ENCODE data around the gene KCNG2.

KCNG2 gene

DNA sequence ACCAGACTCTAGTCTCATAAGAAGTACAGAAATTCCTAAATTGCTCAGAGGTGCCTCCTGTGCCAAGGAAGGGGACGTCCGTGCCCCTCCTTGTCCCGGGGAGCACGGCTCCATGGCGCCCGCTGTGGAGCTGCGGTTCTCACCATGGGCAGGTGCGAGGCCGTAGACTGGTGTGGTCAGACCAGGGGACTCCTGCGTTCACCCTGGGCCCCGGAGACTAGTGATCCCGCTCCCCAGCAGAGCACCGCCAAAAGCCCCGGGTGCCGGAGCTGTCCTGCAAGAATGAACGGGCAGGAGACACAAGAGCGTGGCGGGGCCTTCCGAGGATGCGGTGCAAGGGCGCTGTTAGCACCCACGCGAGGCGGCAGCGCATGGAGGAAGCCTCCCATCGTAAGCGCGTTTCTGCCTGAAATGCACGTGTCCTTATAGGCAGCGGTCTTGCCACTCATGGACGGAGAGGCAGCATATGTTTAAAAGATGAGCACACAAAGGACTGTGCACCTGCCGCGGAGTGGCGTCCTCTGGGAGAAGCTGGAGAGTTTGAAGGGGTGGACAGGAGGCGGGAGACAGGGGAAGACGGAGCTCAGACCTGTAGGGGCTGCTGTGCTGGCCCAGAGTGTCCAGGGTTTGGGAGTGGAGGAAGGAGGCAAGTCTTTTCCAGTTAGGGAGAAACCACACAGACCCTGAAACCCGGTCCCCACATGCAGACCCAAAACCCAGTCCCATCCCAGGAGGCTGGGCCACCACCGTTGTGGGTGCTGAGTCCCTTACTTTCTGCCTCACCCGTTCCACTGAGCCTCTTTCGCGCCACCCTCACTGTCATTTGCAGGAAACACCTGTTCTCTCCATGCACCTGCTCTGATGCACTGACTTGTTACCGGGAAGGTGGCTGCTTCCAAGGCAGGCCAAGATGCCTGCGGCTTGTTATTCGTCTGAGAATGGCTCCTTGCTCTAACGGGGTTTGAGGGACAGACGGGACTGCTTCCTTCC, 7.5 kb upstream of the KCNG2 start:
- no peak for DNase-seq (ENCODE audit: low read depth)
- TF ChIP-seq, protein P1, sequence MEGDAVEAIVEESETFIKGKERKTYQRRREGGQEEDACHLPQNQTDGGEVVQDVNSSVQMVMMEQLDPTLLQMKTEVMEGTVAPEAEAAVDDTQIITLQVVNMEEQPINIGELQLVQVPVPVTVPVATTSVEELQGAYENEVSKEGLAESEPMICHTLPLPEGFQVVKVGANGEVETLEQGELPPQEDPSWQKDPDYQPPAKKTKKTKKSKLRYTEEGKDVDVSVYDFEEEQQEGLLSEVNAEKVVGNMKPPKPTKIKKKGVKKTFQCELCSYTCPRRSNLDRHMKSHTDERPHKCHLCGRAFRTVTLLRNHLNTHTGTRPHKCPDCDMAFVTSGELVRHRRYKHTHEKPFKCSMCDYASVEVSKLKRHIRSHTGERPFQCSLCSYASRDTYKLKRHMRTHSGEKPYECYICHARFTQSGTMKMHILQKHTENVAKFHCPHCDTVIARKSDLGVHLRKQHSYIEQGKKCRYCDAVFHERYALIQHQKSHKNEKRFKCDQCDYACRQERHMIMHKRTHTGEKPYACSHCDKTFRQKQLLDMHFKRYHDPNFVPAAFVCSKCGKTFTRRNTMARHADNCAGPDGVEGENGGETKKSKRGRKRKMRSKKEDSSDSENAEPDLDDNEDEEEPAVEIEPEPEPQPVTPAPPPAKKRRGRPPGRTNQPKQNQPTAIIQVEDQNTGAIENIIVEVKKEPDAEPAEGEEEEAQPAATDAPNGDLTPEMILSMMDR (IDR thresholded peaks at IDR 0.05; ENCODE audit: low read length, missing control alignments) = no peak
- H3K4me3 ChIP-seq (replicated peaks; ENCODE audit: low read depth, low read length) = no peak overlapping the region

GRCh38 chr18:79790996-79791972, 6.5 kb upstream of the KCNG2 start:
- TF ChIP-seq, protein P1 (IDR thresholded peaks at IDR 0.05; ENCODE audit: low read length, missing control alignments) = no peak
- H3K4me3 ChIP-seq (replicated peaks; ENCODE audit: low read depth, low read length) = peak overlapping the region; percentile 31
- peak; percentile 100 for DNase-seq (ENCODE audit: low read depth)

GRCh38 chr18:79792096-79792987, 5.4 kb upstream of the KCNG2 start:
- H3K4me3 ChIP-seq (replicated peaks; ENCODE audit: low read depth, low read length) = peak overlapping the region; percentile 31
- TF ChIP-seq, protein P1 (IDR thresholded peaks at IDR 0.05; ENCODE audit: low read length, missing control alignments) = no peak
- DNase-seq (ENCODE audit: low read depth) = no peak

GRCh38 chr18:79792988-79793355, 4.8 kb upstream of the KCNG2 start:
- no peak overlapping the region for H3K4me3 ChIP-seq (replicated peaks; ENCODE audit: low read depth, low read length)
- TF ChIP-seq, protein P1 (IDR thresholded peaks at IDR 0.05; ENCODE audit: low read length, missing control alignments) = no peak
- DNase-seq (ENCODE audit: low read depth) = no peak

GRCh38 chr18:79794846-79795245, 2.9 kb upstream of the KCNG2 start:
- H3K4me3 ChIP-seq (replicated peaks; ENCODE audit: low read depth, low read length) = no peak overlapping the region
- TF ChIP-seq, protein P1 (IDR thresholded peaks at IDR 0.05; ENCODE audit: low read length, missing control alignments) = no peak

GRCh38 chr18:79795446-79795845, 2.3 kb upstream of the KCNG2 start:
- no peak overlapping the region for H3K4me3 ChIP-seq (replicated peaks; ENCODE audit: low read depth, low read length)
- TF ChIP-seq, protein P1 (IDR thresholded peaks at IDR 0.05; ENCODE audit: low read length, missing control alignments) = no peak
- DNase-seq (ENCODE audit: low read depth) = peak; percentile 35

More at GRCh38 chr18:79794846-79795245, 2.9 kb upstream of the KCNG2 start:
- DNase-seq (ENCODE audit: low read depth) = no peak
